KOPT-K1 (cell line): ENCODE results near the gene PAH.

Experiments used
- H3K27ac ChIP-seq: fragments of 200-600 bp; sonication (generic); 2 replicates; pipeline ENCODE4 v1.5.1; 2016; ENCODE audit warnings: antibody characterized with exemption, mild to moderate bottlenecking, low read depth, low read length; ENCODE audit not compliant: poor library complexity, severe bottlenecking
- H3K36me3 ChIP-seq: fragments of 200-600 bp; sonication (generic); 2 replicates; pipeline ENCODE4 v1.5.1; 2017; ENCODE audit warnings: antibody characterized with exemption, mild to moderate bottlenecking, low read length, moderate library complexity; ENCODE audit not compliant: insufficient read depth
- H3K9me3 ChIP-seq: fragments of 200-600 bp; sonication (generic); 2 replicates; pipeline ENCODE4 v1.5.1; 2017; ENCODE audit warnings: antibody characterized with exemption, low read length, mild to moderate bottlenecking; ENCODE audit not compliant: insufficient read depth, poor library complexity, severe bottlenecking

Gene PAH

DNA sequence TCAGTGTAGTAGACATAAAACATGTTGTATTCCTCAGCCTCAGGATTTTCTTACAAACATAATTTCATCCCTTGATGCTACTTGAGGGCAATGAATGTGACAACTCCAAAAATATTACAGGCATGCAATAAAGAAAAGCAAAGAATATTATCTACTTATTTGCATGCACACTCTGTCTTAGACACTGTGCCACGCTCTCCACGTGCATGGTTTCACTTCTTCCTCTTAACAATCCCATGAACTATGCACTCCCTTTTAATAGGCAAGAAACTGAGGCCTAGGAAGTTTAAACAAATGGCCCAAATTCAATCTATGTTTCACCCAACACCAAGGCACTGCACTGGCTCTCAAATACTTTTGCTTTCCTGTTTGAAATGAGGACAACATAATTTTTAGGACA lies 1.8 kb upstream of the PAH start:
- no peak overlapping the region for H3K27ac ChIP-seq
- H3K36me3 ChIP-seq = no peaks in the 10 kb centered on the region
- no peaks in the 10 kb centered on the region for H3K9me3 ChIP-seq

DNA sequence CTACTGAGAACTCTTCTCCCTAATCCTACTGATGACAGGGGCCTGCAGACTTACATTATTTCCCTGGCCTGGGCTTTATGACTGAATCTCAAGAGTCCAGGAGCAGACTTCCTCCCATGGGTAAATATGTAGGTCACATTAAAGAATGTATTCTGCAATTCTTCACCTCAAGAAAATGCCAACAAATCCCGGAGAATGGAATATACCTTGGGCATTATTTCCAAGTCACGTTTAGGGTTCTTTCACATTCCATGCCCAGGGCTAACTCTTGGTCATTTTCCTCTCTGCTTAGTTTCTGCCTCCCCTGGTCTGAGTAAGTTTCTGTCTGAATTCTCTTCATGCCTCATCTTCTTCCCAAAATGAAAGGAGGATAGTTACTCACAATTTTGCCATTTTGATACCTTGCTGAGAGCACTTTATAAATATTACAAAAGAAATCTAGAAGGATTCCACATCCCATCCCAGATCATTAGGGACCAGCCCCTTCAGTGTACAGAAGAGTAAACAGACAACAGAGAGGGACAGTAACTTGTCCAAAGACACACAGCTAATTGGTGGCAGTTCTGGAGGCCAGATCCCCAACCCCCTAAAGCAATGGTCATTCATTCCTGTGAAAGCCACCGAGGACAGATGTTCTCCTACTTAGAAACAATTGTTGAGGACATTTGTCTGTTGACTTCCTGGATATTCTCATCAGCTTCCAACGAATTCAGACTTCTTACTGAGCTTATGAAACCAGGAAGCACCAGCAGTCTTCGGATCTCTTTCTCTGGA lies 605 bp downstream of the PAH start:
- Histone ChIP-seq H3K9me3 (no peaks in the 10 kb centered on the region), H3K27ac (no peak overlapping the region), H3K36me3 (no peaks in the 10 kb centered on the region)

DNA sequence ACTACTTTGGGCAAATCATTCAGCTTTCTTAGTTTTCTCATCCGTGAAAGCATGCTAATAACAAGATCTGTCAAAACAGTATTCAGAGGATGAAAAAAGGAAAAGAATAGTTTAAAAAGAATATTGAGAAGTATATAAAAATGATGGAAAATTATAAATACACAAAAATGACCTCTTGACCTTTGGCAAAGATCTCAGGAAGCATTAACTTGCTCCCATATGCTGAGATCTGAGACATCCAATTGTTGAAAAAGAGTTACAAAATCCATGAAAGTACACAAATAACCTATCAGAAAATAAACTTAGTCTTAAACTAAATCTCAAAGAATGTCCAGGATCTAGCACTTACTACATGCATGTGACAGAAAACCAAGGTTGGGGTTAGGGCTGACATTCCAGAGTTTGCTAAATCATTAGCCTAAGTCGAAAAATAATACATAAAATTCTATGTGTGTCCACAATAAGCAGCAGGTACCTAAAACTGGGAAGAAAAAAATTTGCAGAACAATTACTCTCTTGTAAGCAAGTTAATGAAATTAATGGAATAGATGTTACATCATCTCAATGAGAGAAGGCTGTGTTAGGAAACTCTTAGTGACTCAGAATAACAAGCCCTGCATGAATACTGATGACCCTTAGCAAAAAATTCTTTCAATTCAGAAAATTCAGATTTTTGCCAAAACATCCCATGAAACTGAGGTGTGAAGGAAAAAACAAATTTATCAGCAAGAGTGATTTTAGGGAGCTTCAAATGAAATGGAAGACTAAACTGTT lies 3.4 kb downstream of the PAH start:
- Histone ChIP-seq H3K27ac (no peak overlapping the region), H3K9me3 (no peaks in the 10 kb centered on the region), H3K36me3 (no peaks in the 10 kb centered on the region)

DNA sequence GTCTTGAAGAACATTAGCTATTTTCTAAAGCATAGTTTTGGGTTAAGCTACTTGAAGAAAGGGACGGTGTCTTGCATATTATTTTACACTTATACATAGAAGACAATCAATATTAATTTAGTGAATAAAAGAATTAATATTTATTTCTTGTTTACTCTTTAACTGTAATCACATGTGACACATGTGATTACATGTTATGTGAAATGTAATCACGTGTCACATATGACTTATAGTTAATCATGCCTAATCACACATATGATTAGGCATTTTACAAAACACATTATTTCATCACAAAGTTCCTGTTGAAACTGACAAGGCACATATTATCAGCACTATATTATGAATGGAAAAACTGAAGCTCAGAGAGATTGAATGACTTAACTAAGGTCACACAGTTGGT lies 4.8 kb downstream of the PAH start:
- Histone ChIP-seq H3K9me3 (no peaks in the 10 kb centered on the region), H3K36me3 (no peaks in the 10 kb centered on the region), H3K27ac (no peak overlapping the region)

DNA sequence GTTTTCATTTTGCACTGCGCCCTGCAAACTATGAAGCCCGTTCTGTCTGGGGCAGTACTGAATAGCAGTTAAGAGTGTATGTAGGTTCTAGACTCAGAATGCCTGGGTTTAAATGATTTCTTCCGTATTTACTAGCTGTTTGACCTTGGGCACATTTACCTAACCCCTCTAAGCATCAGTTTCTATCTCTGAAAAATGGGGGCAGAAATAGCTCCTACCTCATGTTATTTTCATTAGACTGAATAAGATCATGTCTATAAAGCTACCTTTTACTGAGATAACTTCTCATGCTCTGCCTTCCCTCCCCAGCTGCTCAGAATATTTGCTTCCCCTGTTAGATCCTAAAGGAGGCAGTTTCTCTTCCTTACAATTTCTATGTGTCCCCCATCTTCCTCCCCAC lies 5.7 kb downstream of the PAH start:
- Histone ChIP-seq H3K36me3 (no peaks in the 10 kb centered on the region), H3K9me3 (no peaks in the 10 kb centered on the region), H3K27ac (no peak overlapping the region)

DNA sequence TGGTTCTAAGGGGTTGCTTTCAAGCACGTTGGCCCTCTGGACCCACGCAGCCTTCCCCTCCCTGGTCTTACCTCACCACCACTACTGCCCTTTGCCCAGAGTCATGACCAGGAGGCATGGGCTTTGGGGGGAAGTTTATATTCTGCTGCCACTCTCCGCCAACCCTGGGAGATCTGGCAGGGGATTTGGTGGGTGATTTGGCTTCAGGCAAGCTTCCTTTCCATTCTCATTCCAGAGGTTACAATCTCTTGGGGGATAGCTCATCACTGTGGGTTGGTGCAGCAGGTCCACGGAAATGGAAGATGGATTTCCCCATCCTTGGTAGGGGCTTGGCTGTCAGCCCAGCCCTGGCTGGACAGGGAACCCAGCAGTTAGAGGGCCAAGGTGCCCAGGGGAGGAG lies 6.3 kb downstream of the PAH start:
- Histone ChIP-seq H3K27ac (no peak overlapping the region), H3K9me3 (no peaks in the 10 kb centered on the region), H3K36me3 (no peaks in the 10 kb centered on the region)

DNA sequence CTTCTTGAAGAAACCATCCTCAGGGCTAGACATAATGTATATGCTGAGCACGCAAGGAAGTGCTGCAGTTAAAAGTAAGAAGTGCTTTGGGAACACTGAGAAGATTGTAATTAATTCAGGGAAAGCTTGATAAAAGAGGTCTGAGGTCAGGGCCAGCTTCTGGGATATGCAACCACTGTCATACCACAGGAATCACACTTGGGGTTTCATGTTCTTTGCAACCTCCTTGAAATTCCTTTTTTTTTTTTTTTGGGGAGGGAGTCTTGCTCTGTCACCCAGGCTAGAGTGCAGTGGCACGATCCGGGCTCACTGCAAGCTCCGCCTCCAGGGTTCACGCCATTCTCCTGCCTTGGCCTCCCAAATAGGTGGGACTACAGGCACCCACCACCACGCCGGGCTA lies 6.9 kb downstream of the PAH start:
- H3K27ac ChIP-seq = no peak overlapping the region
- no peaks in the 10 kb centered on the region for H3K9me3 ChIP-seq
- no peaks in the 10 kb centered on the region for H3K36me3 ChIP-seq

DNA sequence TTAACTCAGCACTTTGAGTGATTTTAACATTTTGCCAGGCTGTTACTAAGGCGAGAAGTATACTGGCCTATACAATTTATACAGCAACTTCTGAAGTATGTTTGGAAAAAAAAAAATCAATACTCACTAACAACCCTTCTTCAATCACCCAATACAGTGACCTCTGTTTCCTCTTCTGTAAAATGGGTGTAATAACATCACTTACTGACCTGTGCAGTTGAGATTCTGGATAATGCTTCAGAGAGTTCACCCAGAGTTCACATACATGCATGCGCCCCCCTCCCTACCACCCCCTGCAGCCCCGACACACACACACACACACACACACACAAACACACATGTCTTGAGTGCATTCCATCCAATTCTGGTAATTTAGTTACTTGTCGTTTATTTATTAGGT lies 9.1 kb downstream of the PAH start:
- Histone ChIP-seq H3K27ac (no peak overlapping the region), H3K9me3 (no peaks in the 10 kb centered on the region), H3K36me3 (no peaks in the 10 kb centered on the region)

DNA sequence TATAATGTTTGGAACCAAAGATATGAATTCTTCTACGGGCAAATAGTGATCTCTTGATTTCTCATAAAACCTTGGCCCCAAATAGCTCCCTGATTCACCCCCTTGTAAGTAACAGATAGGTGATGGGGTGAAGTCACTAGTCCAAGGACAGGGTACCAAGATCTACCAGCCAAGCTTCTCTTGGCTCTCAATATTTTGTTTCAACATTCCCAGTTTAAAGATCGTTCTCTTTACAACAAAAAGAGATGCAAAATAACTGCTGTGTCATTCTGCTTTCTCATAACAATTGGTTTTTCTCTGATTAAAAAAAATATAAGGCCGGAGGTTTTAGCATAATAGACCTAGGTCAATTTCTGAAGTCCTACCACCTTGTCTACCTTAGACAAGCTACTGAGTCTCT lies 11.8 kb downstream of the PAH start:
- Histone ChIP-seq H3K9me3 (no peaks in the 10 kb centered on the region), H3K36me3 (no peaks in the 10 kb centered on the region), H3K27ac (no peak overlapping the region)

DNA sequence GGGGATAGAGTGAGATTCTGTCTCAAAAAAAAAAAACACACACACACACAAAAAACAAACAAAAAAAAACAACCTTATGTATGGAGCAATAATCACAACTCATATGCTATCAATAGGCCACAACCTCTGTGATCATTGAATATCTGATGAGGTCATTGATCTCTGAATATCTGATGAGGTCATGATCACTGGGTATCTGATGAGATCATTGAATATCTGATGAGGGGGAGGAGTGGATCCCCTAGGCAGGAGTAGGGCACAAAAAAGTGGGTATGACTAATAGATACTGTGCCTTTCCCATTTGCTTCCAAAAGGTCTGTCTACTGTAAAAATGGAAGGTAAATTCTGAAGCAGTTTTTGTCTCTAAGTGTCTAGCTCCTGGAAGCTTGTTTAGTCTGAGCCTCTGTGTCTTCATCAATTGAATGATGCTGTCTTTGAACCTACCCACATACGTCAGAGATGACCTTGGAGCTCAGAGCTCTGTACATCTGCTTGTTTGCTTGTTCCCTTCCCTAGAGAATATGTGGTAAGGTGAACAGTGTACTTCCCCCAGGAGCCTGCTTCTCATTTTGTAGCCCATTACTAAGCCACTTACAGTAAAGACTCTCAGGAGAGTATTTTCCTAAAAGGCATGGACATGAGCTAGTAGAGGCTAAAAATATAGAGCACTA lies 13.6 kb downstream of the PAH start:
- no peaks in the 10 kb centered on the region for H3K9me3 ChIP-seq
- H3K27ac ChIP-seq = no peak overlapping the region
- H3K36me3 ChIP-seq = no peaks in the 10 kb centered on the region

DNA sequence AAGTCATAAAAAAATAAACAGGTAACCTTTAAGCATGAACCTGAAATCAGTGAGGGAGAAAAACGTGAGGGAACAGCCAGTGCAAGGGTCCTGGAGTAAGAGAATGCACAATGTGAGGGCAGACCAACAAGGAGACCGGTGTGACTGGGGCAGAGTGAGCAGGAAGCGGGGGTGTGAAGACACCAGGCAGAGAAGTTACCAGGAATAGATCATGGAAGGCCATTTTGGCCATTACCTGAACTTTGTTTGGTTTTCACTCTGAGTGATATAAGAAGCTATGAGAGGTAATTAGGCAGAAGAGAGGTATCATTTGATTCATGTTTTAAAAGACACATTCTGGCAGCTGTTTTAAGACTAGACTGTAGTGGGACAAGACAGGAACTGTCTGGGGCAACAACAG lies 15.0 kb downstream of the PAH start:
- no peak overlapping the region for H3K27ac ChIP-seq
- no peaks in the 10 kb centered on the region for H3K9me3 ChIP-seq
- H3K36me3 ChIP-seq = no peaks in the 10 kb centered on the region

DNA sequence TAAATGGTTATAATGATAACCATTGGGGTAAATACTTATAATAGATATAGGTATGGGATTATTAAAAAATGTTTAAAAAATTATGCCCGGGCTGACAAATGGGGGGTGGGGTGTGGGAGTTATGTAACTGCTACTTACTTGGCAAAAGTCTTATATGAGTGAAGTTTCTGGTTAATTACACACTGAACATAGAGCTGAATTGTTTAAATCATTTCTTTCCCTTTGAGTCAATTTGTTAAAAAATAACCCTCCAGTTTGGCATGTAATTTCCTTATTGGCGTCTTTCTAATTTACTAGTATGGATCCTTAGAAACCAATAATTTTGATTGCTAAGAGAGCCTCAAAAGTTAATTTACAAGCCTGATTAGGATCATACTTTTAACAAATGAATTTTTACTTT lies 16.7 kb downstream of the PAH start:
- Histone ChIP-seq H3K27ac (no peak overlapping the region), H3K36me3 (no peaks in the 10 kb centered on the region), H3K9me3 (no peaks in the 10 kb centered on the region)

DNA sequence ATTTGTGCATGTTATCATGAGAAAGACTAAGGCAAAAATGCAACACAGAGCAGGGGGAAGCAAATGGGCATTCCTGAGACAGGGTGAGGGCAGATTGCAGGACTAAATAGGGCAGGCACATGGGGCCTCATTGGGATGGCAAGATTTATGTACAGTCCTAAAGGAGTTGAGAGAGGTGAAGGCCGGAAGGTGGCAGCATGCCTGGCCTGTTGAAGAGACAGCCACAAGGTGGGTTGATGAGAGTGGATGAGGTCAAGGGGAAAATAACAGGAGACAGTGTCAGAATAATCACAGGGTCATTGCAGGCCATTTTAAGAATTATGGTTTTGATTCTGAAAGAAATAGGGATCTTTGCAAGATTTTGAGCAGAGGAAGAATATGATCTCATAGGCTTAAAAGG lies 21.0 kb downstream of the PAH start:
- Histone ChIP-seq H3K36me3 (no peaks in the 10 kb centered on the region), H3K27ac (no peak overlapping the region), H3K9me3 (no peaks in the 10 kb centered on the region)

DNA sequence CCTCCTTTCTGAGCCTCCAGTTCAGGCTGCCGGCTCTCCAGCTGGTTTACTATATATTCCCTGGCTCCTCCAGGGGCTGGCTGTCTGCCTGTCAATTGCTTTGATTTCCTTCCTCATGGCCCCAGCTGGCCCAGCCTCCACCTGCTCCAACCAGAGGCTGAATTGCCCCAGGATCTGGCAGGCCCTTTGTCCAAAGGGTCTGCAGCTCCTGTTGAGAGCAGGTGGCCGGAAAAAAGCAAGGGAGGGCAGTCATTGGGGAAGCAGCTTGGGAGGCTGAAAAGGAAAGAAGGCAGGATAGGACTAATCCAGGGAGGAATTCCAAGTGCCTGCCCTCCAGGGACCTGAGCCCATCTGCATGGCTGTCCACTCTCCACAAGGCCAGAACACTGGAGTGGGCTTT lies 25.3 kb downstream of the PAH start:
- Histone ChIP-seq H3K36me3 (no peaks in the 10 kb centered on the region), H3K9me3 (no peaks in the 10 kb centered on the region), H3K27ac (no peak overlapping the region)

DNA sequence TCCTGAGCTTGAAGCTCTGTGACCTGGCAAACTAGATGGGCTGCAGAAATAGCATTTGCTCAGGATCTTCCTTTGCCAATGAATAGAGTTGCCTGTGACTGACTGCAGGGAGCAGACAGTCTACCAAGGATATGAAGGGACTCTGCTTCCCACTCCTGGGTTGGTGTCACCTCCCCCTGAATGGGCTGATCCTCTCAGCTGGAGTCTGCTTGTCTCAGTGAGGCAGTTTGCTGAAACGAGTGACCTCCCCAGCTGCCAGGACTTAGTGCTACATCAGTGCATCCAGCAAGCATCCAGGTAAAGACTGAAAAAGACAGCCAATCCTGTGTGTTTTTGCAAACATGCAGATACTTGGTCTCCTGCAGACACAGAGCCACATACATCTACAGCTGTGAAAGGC lies 28.5 kb downstream of the PAH start:
- Histone ChIP-seq H3K36me3 (no peaks in the 10 kb centered on the region), H3K9me3 (no peaks in the 10 kb centered on the region), H3K27ac (no peak overlapping the region)
